SH-SY5Y (cell line): ENCODE results near the gene AGBL1.

Source experiments
- GATA2 ChIP-seq: IDR thresholded peaks from 2 replicates; pipeline ENCODE4 v1.6.1; 2011; ENCODE audit warnings: mild to moderate bottlenecking, low read depth, low read length
- GATA3 ChIP-seq: IDR thresholded peaks from 2 replicates; pipeline ENCODE4 v1.6.1; 2011; ENCODE audit warnings: low read depth, mild to moderate bottlenecking, low read length, moderate library complexity

DNA sequence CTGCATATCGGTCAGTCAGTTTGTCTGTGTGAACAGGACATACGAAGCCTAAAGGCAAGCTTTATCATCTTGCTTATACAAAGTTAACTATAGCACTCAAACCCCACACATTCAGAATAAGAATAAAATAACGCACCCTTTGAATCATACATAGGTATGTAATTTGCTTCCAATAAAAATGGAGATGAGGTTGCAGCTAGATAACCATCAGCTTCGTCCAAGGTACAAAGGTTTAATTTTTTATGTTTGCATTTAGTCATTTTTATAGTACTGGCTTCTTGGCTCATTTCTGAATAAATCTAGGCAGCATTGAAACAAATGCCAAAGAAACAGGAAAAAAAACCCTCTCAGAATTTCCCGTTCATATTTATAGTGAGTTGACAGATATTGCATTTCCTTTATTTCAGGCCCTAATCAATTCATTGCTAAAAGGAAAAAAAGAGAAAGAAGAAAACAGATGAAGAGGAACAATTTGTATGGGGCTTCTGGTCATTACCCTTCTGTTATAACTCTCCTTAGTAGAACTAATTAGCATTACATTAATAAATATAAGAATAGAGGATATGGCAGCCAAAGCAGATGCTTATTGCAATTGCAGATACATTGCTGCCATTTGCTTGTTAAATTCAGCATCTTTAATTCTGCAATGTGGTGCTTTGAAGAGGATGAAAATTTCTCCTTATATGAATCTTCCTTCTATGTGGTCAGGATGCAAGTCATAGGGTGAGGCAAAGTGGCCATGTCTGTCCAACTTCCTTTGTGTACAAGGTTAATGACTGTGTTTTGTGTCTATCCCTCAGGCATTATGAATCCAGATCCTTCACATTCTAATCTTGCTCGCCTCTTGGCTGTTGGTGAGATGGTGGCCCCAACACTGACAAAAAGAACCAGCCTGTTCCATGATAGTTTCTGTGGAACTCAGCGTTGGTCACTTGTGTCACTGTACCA is 550.0 kb downstream of the AGBL1 start:
- TF ChIP-seq GATA3 = no peak
- no peak for TF ChIP-seq GATA2
